GM12801 (cell line): Measurements from ENCODE around the gene CARD19.

Experiments
- CTCF ChIP-seq: IDR thresholded peaks from one replicate; pipeline ENCODE4 v1.5.1; 2011; ENCODE audit warnings: control low read depth; ENCODE audit not compliant: insufficient read length; ENCODE audit errors: extremely low read depth

Gene CARD19

DNA sequence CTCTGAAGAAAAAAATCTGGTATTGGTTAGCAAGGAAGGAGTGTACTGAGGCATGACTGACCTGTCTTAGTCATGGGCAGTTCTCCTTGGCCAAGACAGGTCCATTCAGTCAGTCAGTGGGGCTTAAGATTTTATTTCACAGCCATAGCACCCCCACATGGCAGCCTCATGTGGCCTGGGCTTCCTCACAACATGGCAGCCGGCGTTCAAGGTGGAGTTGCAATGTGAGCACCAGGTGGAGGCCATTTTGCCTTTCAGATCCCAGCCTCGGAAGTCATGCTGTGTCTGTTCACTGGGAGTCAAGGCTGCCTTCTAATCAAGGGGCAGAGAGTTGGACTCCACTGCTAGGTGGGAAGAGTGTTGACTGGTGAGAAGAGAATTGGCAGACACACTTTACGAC, 10.3 kb upstream of the CARD19 start:
- no peak for TF ChIP-seq CTCF

DNA sequence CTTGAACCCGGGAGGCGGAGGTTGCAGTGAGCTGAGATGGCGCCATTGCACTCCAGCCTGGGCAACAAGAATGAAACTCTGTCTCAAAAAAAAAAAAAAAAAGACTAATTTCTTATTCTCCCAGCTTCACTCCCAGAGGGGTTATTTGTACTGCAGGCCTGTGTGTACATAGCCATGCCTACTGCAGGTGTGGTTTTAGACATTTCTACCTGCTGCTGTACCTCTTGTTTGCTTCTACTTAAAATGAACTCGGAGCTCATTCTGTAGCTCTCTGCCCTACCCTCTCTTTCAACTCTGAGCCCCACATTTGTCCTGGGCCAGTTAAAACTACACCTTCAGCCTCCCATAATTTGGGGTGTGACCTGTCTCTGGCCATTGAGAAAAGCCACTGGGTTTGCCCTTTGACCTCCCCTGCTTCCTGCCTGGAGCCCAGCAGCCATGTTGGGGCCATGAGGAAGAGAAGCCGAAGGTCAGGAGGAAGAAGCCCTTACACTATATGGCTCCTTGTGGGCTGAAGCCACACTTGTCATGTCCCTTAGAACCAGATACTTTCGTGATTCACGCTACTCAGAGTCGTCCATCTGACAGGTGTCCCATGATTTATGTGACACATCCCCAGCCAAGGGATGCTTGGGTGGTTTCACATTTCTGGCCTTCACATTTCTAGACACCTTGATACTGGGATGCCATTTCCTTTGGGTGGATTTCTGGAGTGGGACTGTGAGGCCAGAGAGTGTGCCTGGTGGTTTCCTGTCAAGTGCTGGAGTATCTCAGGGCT, 9.4 kb upstream of the CARD19 start:
- no peak for TF ChIP-seq CTCF

DNA sequence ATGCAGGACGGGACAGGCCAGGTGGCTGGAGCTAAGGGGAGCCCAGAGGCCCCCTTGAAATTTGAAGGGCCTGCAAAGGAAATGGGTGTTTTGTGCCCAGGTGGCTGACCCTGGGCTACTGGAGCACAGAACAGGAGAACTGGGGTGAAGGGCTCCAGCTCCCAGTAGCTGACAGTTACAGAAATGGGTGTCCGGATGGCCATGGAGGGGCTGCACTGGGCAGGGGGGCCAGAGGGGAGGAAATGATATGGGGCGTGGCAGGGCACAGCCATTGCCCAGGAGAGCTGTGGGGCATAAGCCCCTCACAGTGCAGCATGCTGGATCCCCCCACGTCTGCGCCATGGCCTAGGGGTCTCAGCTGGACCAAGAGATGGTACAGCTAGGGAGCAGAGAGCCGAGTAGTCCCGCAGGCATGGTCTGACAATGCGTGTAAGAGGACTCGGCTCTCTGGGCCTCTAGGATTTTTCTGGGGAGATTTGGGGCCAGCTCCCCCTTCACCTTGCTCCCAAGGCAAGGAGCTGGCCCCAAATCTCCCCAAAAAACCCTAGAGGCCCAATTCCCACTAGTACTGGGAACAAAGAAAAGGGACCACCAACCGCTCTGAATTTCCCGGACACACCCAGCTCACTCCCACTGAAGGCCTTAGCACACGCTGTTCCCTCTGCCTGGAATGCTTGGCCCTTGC, 7.9 kb upstream of the CARD19 start:
- TF ChIP-seq CTCF: no peak

DNA sequence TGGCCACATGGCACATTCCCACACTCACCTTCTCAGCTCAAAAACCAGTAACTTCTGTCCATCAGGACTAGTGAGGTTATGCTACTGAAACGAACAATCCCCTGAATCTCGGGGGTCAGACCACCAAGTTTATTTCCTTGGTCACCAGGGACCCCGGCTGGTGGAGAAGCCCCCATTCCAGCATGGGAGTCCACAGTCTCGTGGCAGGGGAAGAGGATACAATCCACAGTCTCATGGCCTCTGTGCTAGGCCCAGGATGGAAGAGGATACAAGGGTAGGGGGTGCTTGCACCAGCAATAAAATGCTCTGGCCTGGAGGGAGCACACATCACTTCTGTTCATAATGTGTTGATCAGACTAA, 7.4 kb upstream of the CARD19 start:
- TF ChIP-seq CTCF: no peak

GRCh38 chr9:93089024-93089423, 7.0 kb upstream of the CARD19 start:
- TF ChIP-seq CTCF: no peak

DNA sequence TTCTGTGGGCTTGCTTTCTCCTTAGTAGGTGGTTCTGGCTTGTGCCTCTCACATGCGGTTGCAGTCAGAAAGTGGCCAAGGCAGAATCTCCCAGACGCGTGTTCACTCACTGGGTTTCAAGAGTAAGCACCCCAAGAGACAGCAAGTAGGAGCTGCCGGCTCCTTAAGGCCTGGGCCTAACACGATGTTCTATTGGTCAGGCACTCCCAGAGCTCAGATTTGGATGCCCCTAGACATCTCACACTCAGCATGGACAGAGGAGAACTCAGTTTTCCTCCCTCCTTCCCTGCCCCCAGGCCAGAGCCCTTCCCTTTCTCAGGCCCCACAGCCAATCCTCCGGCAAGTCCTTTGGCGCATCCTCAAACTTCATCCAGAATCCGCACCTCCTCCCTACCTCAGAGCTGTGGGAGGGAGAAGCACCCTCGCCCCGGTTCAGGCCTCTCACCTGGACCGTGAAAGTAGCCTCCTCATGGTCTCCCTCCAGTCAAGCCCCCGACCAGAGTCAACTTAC, 6.5 kb upstream of the CARD19 start:
- TF ChIP-seq CTCF: no peak

DNA sequence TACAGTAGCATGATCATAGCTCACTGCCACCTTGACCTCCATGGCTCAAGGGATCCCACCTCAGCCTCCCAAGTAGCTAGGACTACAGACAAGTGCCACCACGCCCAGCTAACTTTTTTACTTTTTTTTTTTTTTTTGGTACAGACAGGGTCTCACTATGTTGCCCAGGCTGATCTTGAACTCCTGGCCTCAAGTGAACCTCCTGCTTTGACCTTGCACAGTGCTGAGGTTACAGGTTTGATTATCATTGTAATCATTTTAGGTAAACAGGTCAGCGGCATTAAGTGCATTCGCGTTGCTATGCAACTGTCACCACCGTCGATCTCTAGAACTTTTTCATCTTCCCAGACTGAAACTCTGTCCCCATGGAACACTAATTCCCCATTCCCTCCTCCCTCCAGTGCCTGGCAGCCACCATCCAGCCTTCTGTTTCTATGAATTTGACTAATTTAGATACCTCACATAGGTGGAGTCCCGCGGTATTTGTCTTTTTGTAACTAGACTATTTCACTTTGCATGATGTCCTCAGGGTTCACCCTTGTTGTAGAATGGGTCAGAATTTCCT, 5.8 kb upstream of the CARD19 start:
- no peak for TF ChIP-seq CTCF
